ENCODE results near the gene AQP3.

GRCh38 chr9:33465596-33466564, 18.5 kb upstream of the AQP3 start:
- TF ChIP-seq ZNF629 (CRISPR knock-in tag; conservative IDR thresholded peaks at IDR 0.05) (no peak), CTCF (CRISPR knock-in tag; IDR thresholded peaks at IDR 0.05) (no peak), MTA3 (CRISPR knock-in tag; IDR thresholded peaks at IDR 0.05) (no peak), TCF7 (IDR thresholded peaks at IDR 0.05; ENCODE audit: low read depth) (no peak)

All from HepG2 (cell line).